HepG2 (cell line): ENCODE results near the gene KIF22. TPM values are rescaled to one million over a fixed set of nuclear protein-coding genes. Genes with fewer than 3 reads are reported as not detected.

Experiments
- MZF1 ChIP-seq: sonication (generic); formaldehyde crosslinking; IDR thresholded peaks from 2 replicates; pipeline ENCODE4 v1.8.1; 2023; ENCODE audit warnings: mild to moderate bottlenecking, missing genetic modification reagents, borderline replicate concordance
- NFIB ChIP-seq: sonication (generic); formaldehyde crosslinking; IDR thresholded peaks from 2 replicates; pipeline ENCODE4 v1.9.0; 2021; ENCODE audit warnings: missing genetic modification reagents, mild to moderate bottlenecking, borderline replicate concordance
- PAWR ChIP-seq: sonication (generic); formaldehyde crosslinking; IDR thresholded peaks from 2 replicates; pipeline ENCODE4 v1.4.0; 2020; ENCODE audit warnings: missing genetic modification reagents, mild to moderate bottlenecking, borderline replicate concordance
- RBM39 ChIP-seq: fragments of 200-400 bp; formaldehyde crosslinking; IDR thresholded peaks from one replicate; pipeline ENCODE4 v1.6.1; 2018; ENCODE audit warnings: antibody characterized with exemption, mild to moderate bottlenecking, low read depth, low read length; ENCODE audit not compliant: poor library complexity, severe bottlenecking
- RFXANK ChIP-seq: IDR thresholded peaks from 2 replicates; pipeline ENCODE4 v1.6.1; 2016
- ZFP1 ChIP-seq: IDR thresholded peaks from 2 replicates; pipeline ENCODE4 v1.6.1; 2016
- ZNF138 ChIP-seq: sonication (generic); formaldehyde crosslinking; IDR thresholded peaks from 2 replicates; pipeline ENCODE4 v1.5.0; 2020; ENCODE audit warnings: mild to moderate bottlenecking, low read depth, missing genetic modification reagents
- ZNF24 ChIP-seq: fragments of 450-650 bp; IDR thresholded peaks from 2 replicates; pipeline ENCODE4 v1.6.1; 2017; ENCODE audit warnings: antibody characterized with exemption, mild to moderate bottlenecking
- ZNF460 ChIP-seq: sonication (generic); formaldehyde crosslinking; IDR thresholded peaks from 2 replicates; pipeline ENCODE4 v1.5.1; 2020; ENCODE audit warnings: missing genetic modification reagents, mild to moderate bottlenecking, borderline replicate concordance
- ZNF543 ChIP-seq: sonication (generic); formaldehyde crosslinking; IDR thresholded peaks from 2 replicates; pipeline ENCODE4 v1.4.0; 2020; ENCODE audit warnings: mild to moderate bottlenecking, missing genetic modification reagents
- ZNF563 ChIP-seq: sonication (generic); formaldehyde crosslinking; IDR thresholded peaks from 2 replicates; pipeline ENCODE4 v1.8.0; 2022; ENCODE audit warnings: mild to moderate bottlenecking, moderate library complexity, missing genetic modification reagents
- ZNF709 ChIP-seq: sonication (generic); formaldehyde crosslinking; IDR thresholded peaks from 2 replicates; pipeline ENCODE4 v1.5.0; 2020; ENCODE audit warnings: mild to moderate bottlenecking, missing genetic modification reagents
- ZSCAN25 ChIP-seq: sonication (generic); formaldehyde crosslinking; IDR thresholded peaks from 2 replicates; pipeline ENCODE4 v1.8.0; 2022; ENCODE audit warnings: mild to moderate bottlenecking, missing genetic modification reagents
- polyA plus RNA-seq, 8 experiments: library from polyadenylated mRNA; depleted of rRNA in 3 of 8; stranded (reverse) in 7 of 8; unstranded in 1 of 8; fragments of >200 nt; fragmentation: Illumina TruSeq in 4 of 8; extraction: Trizol in 4 of 8; gene quantifications; 2 replicates each; pipeline versions ENCODE4 v1.2.1 to v1.2.3, GENCODE V29; 2011 to 2016; ENCODE audit warnings: low read depth in 4 of 8, missing spikeins in 1 of 8, mixed read lengths in 1 of 8; ENCODE audit not compliant: insufficient read depth in 1 of 8
- total RNA-seq, 5 experiments: library from RNA; depleted of rRNA; stranded (reverse); fragments of >200 nt; fragmentation: Illumina TruSeq; extraction: Trizol; gene quantifications; 2 replicates each; pipeline ENCODE4 v1.2.3, GENCODE V29; 2016; ENCODE audit warnings: low read depth in 1 of 5
- TF ChIP-seq, protein P1 (sequence below): sonication (generic); formaldehyde crosslinking; IDR thresholded peaks from 2 replicates; pipeline ENCODE4 v1.4.0; 2020; ENCODE audit warnings: missing genetic modification reagents, borderline replicate concordance
- TF ChIP-seq, protein P2 (sequence below): sonication (generic); formaldehyde crosslinking; IDR thresholded peaks from 2 replicates; pipeline ENCODE4 v1.4.0; 2020; ENCODE audit warnings: missing genetic modification reagents
- TF ChIP-seq, protein P3 (sequence below): sonication (generic); formaldehyde crosslinking; conservative IDR thresholded peaks from 2 replicates; pipeline ENCODE4 v1.4.0; 2020; ENCODE audit warnings: missing genetic modification reagents
- TF ChIP-seq, protein P4 (sequence below): sonication (generic); formaldehyde crosslinking; IDR thresholded peaks from 2 replicates; pipeline ENCODE4 v1.4.0; 2020; ENCODE audit warnings: missing genetic modification reagents

KIF22 gene
- total and polyA plus RNA-seq, 2 of the 13 experiments (the other 11 are each of a cell fraction or from before 2014, with no cell fraction given), result 95.8 to 118 TPM

- TF ChIP-seq, protein P1, sequence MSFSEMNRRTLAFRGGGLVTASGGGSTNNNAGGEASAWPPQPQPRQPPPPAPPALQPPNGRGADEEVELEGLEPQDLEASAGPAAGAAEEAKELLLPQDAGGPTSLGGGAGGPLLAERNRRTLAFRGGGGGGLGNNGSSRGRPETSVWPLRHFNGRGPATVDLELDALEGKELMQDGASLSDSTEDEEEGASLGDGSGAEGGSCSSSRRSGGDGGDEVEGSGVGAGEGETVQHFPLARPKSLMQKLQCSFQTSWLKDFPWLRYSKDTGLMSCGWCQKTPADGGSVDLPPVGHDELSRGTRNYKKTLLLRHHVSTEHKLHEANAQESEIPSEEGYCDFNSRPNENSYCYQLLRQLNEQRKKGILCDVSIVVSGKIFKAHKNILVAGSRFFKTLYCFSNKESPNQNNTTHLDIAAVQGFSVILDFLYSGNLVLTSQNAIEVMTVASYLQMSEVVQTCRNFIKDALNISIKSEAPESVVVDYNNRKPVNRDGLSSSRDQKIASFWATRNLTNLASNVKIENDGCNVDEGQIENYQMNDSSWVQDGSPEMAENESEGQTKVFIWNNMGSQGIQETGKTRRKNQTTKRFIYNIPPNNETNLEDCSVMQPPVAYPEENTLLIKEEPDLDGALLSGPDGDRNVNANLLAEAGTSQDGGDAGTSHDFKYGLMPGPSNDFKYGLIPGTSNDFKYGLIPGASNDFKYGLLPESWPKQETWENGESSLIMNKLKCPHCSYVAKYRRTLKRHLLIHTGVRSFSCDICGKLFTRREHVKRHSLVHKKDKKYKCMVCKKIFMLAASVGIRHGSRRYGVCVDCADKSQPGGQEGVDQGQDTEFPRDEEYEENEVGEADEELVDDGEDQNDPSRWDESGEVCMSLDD (CRISPR knock-in tag), result peak; percentile 43; the same call in 1 of the 2 replicates
- TF ChIP-seq ZNF138 (CRISPR knock-in tag), result no peak
- no peak for TF ChIP-seq RFXANK (CRISPR knock-in tag)
- peak; percentile 86; the same call in 1 of the 2 replicates for TF ChIP-seq ZNF709 (CRISPR knock-in tag)
- TF ChIP-seq, protein P2, sequence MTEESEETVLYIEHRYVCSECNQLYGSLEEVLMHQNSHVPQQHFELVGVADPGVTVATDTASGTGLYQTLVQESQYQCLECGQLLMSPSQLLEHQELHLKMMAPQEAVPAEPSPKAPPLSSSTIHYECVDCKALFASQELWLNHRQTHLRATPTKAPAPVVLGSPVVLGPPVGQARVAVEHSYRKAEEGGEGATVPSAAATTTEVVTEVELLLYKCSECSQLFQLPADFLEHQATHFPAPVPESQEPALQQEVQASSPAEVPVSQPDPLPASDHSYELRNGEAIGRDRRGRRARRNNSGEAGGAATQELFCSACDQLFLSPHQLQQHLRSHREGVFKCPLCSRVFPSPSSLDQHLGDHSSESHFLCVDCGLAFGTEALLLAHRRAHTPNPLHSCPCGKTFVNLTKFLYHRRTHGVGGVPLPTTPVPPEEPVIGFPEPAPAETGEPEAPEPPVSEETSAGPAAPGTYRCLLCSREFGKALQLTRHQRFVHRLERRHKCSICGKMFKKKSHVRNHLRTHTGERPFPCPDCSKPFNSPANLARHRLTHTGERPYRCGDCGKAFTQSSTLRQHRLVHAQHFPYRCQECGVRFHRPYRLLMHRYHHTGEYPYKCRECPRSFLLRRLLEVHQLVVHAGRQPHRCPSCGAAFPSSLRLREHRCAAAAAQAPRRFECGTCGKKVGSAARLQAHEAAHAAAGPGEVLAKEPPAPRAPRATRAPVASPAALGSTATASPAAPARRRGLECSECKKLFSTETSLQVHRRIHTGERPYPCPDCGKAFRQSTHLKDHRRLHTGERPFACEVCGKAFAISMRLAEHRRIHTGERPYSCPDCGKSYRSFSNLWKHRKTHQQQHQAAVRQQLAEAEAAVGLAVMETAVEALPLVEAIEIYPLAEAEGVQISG (CRISPR knock-in tag), result peak; percentile 92
- TF ChIP-seq ZNF24, result 0 out of 2 replicates have a peak, but pooled peaks have one; percentile 9
- peak; percentile 94; the same call in 1 of the 2 replicates for TF ChIP-seq ZFP1 (CRISPR knock-in tag)
- TF ChIP-seq MZF1 (CRISPR knock-in tag), result peak; percentile 37; the same call in 1 of the 2 replicates
- TF ChIP-seq ZNF543, result peak; percentile 66; the same call in 1 of the 2 replicates
- TF ChIP-seq RBM39, result no peak
- peak; percentile 80; the same call in 1 of the 2 replicates for TF ChIP-seq ZNF460 (CRISPR knock-in tag)
- TF ChIP-seq, protein P3, sequence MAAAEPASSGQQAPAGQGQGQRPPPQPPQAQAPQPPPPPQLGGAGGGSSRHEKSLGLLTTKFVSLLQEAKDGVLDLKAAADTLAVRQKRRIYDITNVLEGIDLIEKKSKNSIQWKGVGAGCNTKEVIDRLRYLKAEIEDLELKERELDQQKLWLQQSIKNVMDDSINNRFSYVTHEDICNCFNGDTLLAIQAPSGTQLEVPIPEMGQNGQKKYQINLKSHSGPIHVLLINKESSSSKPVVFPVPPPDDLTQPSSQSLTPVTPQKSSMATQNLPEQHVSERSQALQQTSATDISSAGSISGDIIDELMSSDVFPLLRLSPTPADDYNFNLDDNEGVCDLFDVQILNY, result no peak
- no peak for TF ChIP-seq NFIB
- TF ChIP-seq, protein P4, sequence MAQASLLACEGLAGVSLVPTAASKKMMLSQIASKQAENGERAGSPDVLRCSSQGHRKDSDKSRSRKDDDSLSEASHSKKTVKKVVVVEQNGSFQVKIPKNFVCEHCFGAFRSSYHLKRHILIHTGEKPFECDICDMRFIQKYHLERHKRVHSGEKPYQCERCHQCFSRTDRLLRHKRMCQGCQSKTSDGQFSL (CRISPR knock-in tag), result peak; percentile 76; the same call in 1 of the 2 replicates
- peak; percentile 51; the same call in 1 of the 2 replicates for TF ChIP-seq ZNF563 (CRISPR knock-in tag)
- TF ChIP-seq ZSCAN25 (CRISPR knock-in tag), result peak; percentile 89
- TF ChIP-seq PAWR, result no peak
Measured at GRCh38 chr16:29765167-29766032, 25.2 kb upstream of the KIF22 start (continued).
